Upper lobe of left lung (tissue), 4 donors: ENCODE measurements around the gene MYRF.

Source experiments
- CTCF ChIP-seq, 6 experiments: fragments of 450-650 bp in 4 of 6; fragments of 200-600 bp in 2 of 6; sonication (generic) in 2 of 6; IDR thresholded peaks; one replicate each; pipeline ENCODE4 v1.5.1; 2016 to 2019; ENCODE audit warnings: antibody characterized with exemption in 6 of 6
- POLR2AphosphoS5 ChIP-seq, 2 donors: sonication (generic); formaldehyde crosslinking; IDR thresholded peaks; one replicate each; pipeline ENCODE4 v1.5.1; 2017; ENCODE audit warnings: antibody characterized with exemption in 2 of 2

GRCh38 chr11:61782299-61782698 is 29.9 kb downstream of the MYRF start:
- TF ChIP-seq POLR2AphosphoS5 (IDR thresholded peaks at IDR 0.05) (no peak), CTCF (IDR thresholded peaks at IDR 0.05) (no peak)
